Adrenal gland (tissue), 12 donors: ENCODE results near the gene PTGDR2. TPM values are rescaled to one million over a fixed set of nuclear protein-coding genes. Genes with fewer than 3 reads are reported as not detected.

ENCODE experiments used
- DNase-seq, 7 donors: peaks; one replicate each; pipeline ENCODE4 v3.0.0-alpha.2; 2019 to 2020
- H3K27ac ChIP-seq, 5 donors: fragments of 200-600 bp; sonication (generic) in 4 of 5; 1 replicate in 3 of 5; 2 replicates in 2 of 5; pipeline versions ENCODE4 v1.5.1 to v1.8.0; 2016 to 2020; ENCODE audit warnings: mild to moderate bottlenecking in 1 of 5
- H3K27me3 ChIP-seq: fragments of 200-600 bp; 2 replicates; pipeline ENCODE4 v1.8.0; 2021
- H3K36me3 ChIP-seq, 2 donors: fragments of 200-600 bp; replicated peaks in 1 of 2; 1 replicate in 1 of 2; 2 replicates in 1 of 2; pipeline versions ENCODE4 v1.5.1 to v1.8.0; 2018 to 2022
- H3K4me1 ChIP-seq, 2 donors: fragments of 200-600 bp; replicated peaks in 1 of 2; 1 replicate in 1 of 2; 2 replicates in 1 of 2; pipeline versions ENCODE4 v1.5.1 to v1.8.0; 2018 to 2021
- H3K4me3 ChIP-seq, 4 donors: fragments of 200-600 bp; sonication (generic) in 3 of 4; one replicate each; pipeline ENCODE4 v1.5.1; 2016 to 2018
- H3K9me3 ChIP-seq, 3 donors: fragments of 200-600 bp; sonication (generic) in 1 of 3; replicated peaks in 1 of 3; 1 replicate in 2 of 3; 2 replicates in 1 of 3; pipeline versions ENCODE4 v1.5.1 to v1.8.0; 2016 to 2021
- POLR2A ChIP-seq, 2 donors: fragments of 450-650 bp; IDR thresholded peaks; one replicate each; pipeline ENCODE4 v1.6.1; 2017; ENCODE audit warnings: antibody characterized with exemption in 2 of 2, mild to moderate bottlenecking in 2 of 2, moderate library complexity in 1 of 2
- WGBS, 4 donors: extraction: QIAGEN DNeasy Blood & Tissue Kit in 2 of 4; methylation state at CpG; one replicate each; pipeline versions ENCODE4 v1.1.5 to v1.1.7; 2013 to 2017; 5-methylcytosine and 5-hydroxymethylcytosine counted together
- intact Hi-C, 2 donors: fragments of 100-400 bp; cut with DNase I; formaldehyde crosslinking; loops; one replicate each; pipeline versions ENCODE4 v1.14.1 to v1.15.0; 2022 to 2023
- polyA plus RNA-seq, 3 donors: library from polyadenylated mRNA; stranded (reverse); fragments of 200-250 nt in 2 of 3; fragments of 350-450 nt in 1 of 3; fragmentation: Illumina TruSeq in 1 of 3; extraction: RNeasy Lipid Tissue Mini Kit (QIAGEN cat#74804) in 1 of 3; gene quantifications; one replicate each; pipeline ENCODE4 v1.2.3, GENCODE V29; 2013 to 2014
- total RNA-seq, 9 donors: library from RNA; depleted of rRNA in 4 of 9; stranded (reverse); fragments of >200 nt in 4 of 9; fragments of 120-200 nt in 1 of 9; fragmentation: NEBNext Ultra II Directional in 1 of 9; extraction: Animal tissue kit (Norgen Biotek cat#: 25700) in 1 of 9; gene quantifications; one replicate each; pipeline versions ENCODE4 v1.1.0 to v1.2.4, GENCODE V29; 2013 to 2023
- TF ChIP-seq, protein P1 (sequence below), 6 experiments: fragments of 450-650 bp in 4 of 6; fragments of 200-600 bp in 2 of 6; sonication (generic) in 1 of 6; IDR thresholded peaks; 1 replicate in 5 of 6; 2 replicates in 1 of 6; pipeline versions ENCODE4 v1.5.1 to v1.8.0; 2016 to 2021; ENCODE audit warnings: antibody characterized with exemption in 6 of 6, mild to moderate bottlenecking in 2 of 6, moderate library complexity in 1 of 6
- donor health status: healthy with polysubstance abuse.
- donor health status: Bipolar disorder and iron deficiency.
- donor health status: DM: yes; HTN: yes; CAD: no.
- donor health status: DM: no; HTN: no; CAD: no.
- donor health status: DM: no; HTN: no; CAD: no.
- donor health status: DM: yes; HTN: yes; CAD: no.

PTGDR2 gene
- total and polyA plus RNA-seq, 12 donors = 0.17 to 0.61 (median 0.24) TPM; not detected in 7

DNA sequence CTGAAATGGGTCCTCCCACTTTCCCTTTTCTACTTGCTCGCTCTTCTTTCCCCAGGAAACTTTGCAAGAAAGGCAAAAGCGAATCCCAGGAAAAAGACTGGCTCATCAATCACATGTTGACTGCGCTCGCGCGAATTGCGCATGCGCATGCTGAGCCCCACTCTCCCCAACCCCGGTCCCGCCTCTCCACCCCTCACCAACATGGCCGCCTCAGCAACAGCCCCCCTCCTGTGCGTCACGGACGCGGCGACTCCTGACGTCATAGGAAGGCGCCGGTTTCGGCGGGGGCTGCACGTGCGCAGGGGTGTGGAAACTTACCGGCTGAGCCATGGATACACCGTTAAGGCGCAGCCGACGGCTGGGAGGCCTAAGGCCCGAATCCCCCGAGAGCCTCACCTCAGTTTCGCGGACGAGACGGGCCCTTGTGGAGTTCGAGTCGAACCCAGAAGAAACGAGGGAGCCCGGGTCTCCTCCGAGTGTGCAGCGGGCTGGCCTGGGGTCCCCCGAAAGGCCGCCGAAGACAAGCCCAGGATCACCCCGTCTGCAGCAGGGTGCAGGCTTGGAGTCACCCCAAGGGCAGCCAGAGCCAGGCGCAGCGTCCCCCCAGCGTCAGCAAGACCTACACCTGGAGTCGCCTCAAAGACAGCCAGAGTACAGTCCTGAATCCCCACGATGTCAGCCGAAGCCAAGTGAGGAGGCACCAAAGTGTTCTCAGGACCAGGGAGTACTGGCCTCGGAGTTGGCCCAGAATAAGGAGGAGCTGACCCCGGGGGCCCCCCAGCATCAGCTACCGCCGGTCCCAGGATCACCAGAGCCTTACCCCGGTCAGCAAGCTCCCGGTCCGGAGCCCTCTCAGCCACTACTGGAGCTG lies 13.7 kb downstream of the PTGDR2 start, which contains the start of gene CCDC86:
Gene CCDC86 (plus strand): TSS at position 317 of the 871 bp plus-strand sequence. CDS start 12 bp downstream, at position 329.
- peak within 1 kb of the TSS; percentile 31 to 85 (median 68) for H3K27ac ChIP-seq
- TF ChIP-seq, protein P1, sequence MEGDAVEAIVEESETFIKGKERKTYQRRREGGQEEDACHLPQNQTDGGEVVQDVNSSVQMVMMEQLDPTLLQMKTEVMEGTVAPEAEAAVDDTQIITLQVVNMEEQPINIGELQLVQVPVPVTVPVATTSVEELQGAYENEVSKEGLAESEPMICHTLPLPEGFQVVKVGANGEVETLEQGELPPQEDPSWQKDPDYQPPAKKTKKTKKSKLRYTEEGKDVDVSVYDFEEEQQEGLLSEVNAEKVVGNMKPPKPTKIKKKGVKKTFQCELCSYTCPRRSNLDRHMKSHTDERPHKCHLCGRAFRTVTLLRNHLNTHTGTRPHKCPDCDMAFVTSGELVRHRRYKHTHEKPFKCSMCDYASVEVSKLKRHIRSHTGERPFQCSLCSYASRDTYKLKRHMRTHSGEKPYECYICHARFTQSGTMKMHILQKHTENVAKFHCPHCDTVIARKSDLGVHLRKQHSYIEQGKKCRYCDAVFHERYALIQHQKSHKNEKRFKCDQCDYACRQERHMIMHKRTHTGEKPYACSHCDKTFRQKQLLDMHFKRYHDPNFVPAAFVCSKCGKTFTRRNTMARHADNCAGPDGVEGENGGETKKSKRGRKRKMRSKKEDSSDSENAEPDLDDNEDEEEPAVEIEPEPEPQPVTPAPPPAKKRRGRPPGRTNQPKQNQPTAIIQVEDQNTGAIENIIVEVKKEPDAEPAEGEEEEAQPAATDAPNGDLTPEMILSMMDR (IDR thresholded peaks at IDR 0.05) = no peak
- peak in 1 of 2 donors; percentile 50 for TF ChIP-seq POLR2A (IDR thresholded peaks at IDR 0.05)
- no peaks in the 10 kb centered on the region for H3K36me3 ChIP-seq
- no peaks in the 10 kb centered on the region for H3K9me3 ChIP-seq
- peak within 1 kb of the TSS; percentile 49 to 86 (median 82) for H3K4me3 ChIP-seq
- DNase-seq = peak; percentile 97 to 99 (median 98)
- WGBS, 4 donors = 0 to 1% (median 0%) methylated on average over 7 to 57 of the region's 57 CpGs
- no peaks in the 10 kb centered on the region for H3K27me3 ChIP-seq
- H3K4me1 ChIP-seq = peaks cover 17 to 39% of the 10 kb centered on the region in 2 donors
- intact Hi-C loops = no loop called here

DNA sequence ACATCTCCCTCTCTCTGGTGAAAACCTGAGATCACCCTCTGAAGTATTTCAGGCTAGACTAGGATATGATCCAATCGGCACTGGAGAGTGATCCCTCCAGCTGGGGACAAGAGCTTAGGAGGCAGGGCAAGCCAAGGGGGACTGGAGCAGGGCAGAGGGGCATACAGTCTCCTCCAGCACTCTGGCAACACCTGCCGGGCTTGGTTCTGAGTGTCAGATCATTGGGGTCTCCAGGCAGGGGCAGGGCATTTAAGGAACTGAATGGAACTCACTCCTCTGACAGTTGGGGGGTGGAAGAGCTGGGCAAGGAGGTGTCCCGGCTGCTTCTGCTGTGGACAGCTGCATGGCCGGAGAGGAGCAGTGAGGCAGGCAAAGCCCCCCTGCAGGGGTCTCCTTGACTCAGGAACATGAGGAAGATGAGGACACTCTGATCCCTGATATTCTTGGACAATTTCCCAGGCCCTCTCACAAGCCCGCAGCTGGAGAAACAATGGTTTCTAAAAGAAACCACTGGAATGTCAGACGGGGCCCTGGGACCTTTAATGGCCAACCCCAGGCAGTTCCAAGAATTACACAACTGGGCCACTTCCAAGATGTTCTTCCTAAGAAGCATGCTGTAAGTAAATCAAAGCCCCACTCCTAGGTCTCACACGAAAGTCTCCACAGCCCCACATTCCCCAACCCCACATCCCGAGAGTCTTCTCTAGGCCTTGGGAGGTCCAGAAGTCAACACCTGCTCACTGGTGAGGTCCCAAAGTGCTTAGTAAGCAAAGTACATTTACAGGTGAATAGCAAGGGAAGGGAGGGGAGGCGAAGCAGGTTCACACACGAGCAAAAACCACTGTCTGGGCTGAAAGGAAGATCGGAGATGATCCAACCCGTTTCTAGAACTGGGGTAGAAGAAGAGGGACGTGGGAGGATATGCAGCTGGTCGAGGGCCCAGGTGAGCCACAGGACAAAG lies 15.0 kb downstream of the PTGDR2 start:
- TF ChIP-seq POLR2A (IDR thresholded peaks at IDR 0.05) = no peak
- TF ChIP-seq, protein P1 (IDR thresholded peaks at IDR 0.05) = no peak
- intact Hi-C loops = no loop called here
- peak overlapping the region in 1 of 4 donors; percentile 86 for H3K4me3 ChIP-seq
- peak in 3 of 7 donors; percentile 24 to 69 (median 25) for DNase-seq
- H3K27me3 ChIP-seq = no peaks in the 10 kb centered on the region
- H3K27ac ChIP-seq = peak overlapping the region in 3 of 5 donors; percentile 33 to 85 (median 84)
- no peaks in the 10 kb centered on the region for H3K36me3 ChIP-seq
- WGBS, 4 donors = 67 to 78% (median 74%) methylated on average over 13 to 14 of the region's 14 CpGs
- H3K4me1 ChIP-seq = peaks cover 17 to 39% of the 10 kb centered on the region in 2 donors
- H3K9me3 ChIP-seq = no peaks in the 10 kb centered on the region

GRCh38 chr11:60838132-60838531 lies 17.6 kb downstream of the PTGDR2 start:
- no peak for DNase-seq
- Histone ChIP-seq H3K36me3 (no peaks in the 10 kb centered on the region), H3K27me3 (no peaks in the 10 kb centered on the region), H3K27ac (no peak overlapping the region), H3K4me1 (peaks cover 5 to 16% of the 10 kb centered on the region in 2 donors), H3K9me3 (no peaks in the 10 kb centered on the region), H3K4me3 (no peak overlapping the region)
- intact Hi-C loops = no loop called here
- WGBS, 4 donors = 69 to 87% (median 80%) methylated on average over 5 to 7 of the region's 7 CpGs
- TF ChIP-seq, protein P1 (IDR thresholded peaks at IDR 0.05) = no peak
- TF ChIP-seq POLR2A (IDR thresholded peaks at IDR 0.05) = no peak
